Measurements from ENCODE around the gene FHAD1.

GRCh38 chr1:15441247-15441646 lies 194.2 kb downstream of the FHAD1 start:
- TF ChIP-seq, protein P1, sequence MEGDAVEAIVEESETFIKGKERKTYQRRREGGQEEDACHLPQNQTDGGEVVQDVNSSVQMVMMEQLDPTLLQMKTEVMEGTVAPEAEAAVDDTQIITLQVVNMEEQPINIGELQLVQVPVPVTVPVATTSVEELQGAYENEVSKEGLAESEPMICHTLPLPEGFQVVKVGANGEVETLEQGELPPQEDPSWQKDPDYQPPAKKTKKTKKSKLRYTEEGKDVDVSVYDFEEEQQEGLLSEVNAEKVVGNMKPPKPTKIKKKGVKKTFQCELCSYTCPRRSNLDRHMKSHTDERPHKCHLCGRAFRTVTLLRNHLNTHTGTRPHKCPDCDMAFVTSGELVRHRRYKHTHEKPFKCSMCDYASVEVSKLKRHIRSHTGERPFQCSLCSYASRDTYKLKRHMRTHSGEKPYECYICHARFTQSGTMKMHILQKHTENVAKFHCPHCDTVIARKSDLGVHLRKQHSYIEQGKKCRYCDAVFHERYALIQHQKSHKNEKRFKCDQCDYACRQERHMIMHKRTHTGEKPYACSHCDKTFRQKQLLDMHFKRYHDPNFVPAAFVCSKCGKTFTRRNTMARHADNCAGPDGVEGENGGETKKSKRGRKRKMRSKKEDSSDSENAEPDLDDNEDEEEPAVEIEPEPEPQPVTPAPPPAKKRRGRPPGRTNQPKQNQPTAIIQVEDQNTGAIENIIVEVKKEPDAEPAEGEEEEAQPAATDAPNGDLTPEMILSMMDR (IDR thresholded peaks at IDR 0.05), result no peak
- TF ChIP-seq EP300 (IDR thresholded peaks at IDR 0.05), result no peak

Measured in esophagus muscularis mucosa (tissue), 3 donors.